HEK293T (cell line): ENCODE data around the gene PDE7B.

Source experiments
- ARNT ChIP-seq: fragments of 450-650 bp; IDR thresholded peaks from 2 replicates; pipeline ENCODE4 v1.6.1; 2017; ENCODE audit warnings: mild to moderate bottlenecking
- HDGF ChIP-seq: fragments of 450-650 bp; IDR thresholded peaks from 2 replicates; pipeline ENCODE4 v1.6.1; 2017; ENCODE audit warnings: antibody characterized with exemption, borderline replicate concordance
- NFRKB ChIP-seq: fragments of 450-650 bp; IDR thresholded peaks from 2 replicates; pipeline ENCODE4 v1.6.1; 2016; ENCODE audit warnings: mild to moderate bottlenecking, moderate library complexity
- SP1 ChIP-seq: fragments of 450-650 bp; IDR thresholded peaks from 2 replicates; pipeline ENCODE4 v1.6.1; 2017
- ZNF384 ChIP-seq: fragments of 450-650 bp; IDR thresholded peaks from 2 replicates; pipeline ENCODE4 v1.6.1; 2016
- TF ChIP-seq, protein P1 (sequence below): fragments of 450-650 bp; IDR thresholded peaks from 2 replicates; pipeline ENCODE4 v1.6.1; 2016

DNA sequence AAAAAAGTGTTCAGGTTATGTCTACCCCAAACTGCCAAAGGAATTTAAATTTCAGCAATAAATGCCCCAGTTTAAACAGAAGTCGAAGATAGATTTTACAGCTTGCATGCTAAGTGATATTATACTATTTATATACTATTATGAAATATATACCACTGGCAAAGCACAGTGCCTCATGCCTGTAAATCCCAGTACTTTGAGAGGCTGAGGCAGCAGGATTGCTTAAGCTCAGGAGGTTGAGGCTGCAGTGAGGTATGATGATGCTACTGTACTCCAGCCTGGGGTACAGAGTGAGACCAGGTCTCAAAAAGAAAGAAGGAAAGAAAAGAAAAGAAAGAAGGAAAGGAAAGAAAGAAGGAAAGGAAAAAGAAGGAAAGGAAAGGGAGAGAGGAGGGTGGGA lies 296.6 kb downstream of the PDE7B start:
- TF ChIP-seq ZNF384: no peak
- no peak for TF ChIP-seq SP1
- no peak for TF ChIP-seq NFRKB
- TF ChIP-seq ARNT: no peak
- TF ChIP-seq HDGF: no peak
- TF ChIP-seq, protein P1, sequence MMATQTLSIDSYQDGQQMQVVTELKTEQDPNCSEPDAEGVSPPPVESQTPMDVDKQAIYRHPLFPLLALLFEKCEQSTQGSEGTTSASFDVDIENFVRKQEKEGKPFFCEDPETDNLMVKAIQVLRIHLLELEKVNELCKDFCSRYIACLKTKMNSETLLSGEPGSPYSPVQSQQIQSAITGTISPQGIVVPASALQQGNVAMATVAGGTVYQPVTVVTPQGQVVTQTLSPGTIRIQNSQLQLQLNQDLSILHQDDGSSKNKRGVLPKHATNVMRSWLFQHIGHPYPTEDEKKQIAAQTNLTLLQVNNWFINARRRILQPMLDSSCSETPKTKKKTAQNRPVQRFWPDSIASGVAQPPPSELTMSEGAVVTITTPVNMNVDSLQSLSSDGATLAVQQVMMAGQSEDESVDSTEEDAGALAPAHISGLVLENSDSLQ: no peak
